SK-N-SH (cell line): ENCODE measurements around the gene FIGN. TPM values are rescaled to one million over a fixed set of nuclear protein-coding genes. Genes with fewer than 3 reads are reported as not detected.

Experiments
- CTCF ChIA-PET: fragments of 300-600, 350-600 bp; formaldehyde crosslinking; extraction: SDS; loops from one replicate; lab custom pipeline; 2021; lab: Yijun Ruan, JAX
- POLR2A ChIA-PET: fragments of 350-600 bp; sonication (Branson Sonifier 250); formaldehyde crosslinking; extraction: SDS; loops from one replicate; lab custom pipeline; 2020; ENCODE audit warnings: antibody characterized with exemption, inconsistent platforms; lab: Yijun Ruan, JAX
- DNase-seq: peaks from one replicate; pipeline ENCODE4 v3.0.0; 2012
- H2AFZ ChIP-seq: fragments of 200-600 bp; sonication (generic); 2 replicates; pipeline ENCODE4 v1.8.1; 2016; ENCODE audit warnings: antibody characterized with exemption, mild to moderate bottlenecking, low read depth
- H3F3A ChIP-seq: fragments of 200-600 bp; sonication (generic); replicated peaks from 2 replicates; pipeline ENCODE3; 2016; ENCODE audit warnings: antibody characterized with exemption, mild to moderate bottlenecking; ENCODE audit not compliant: insufficient read depth
- H3K27ac ChIP-seq, 2 experiments: fragments of 200-500 bp in 1 of 2; fragments of 200-600 bp in 1 of 2; sonication (Bioruptor generic) in 1 of 2; sonication (generic), shearing (Covaris generic) in 1 of 2; 2 replicates each; pipeline versions ENCODE4 v1.5.1 to v1.6.1; 2014 to 2016; ENCODE audit warnings: low read depth in 2 of 2, inconsistent platforms in 1 of 2, low read length in 1 of 2, mild to moderate bottlenecking in 1 of 2, mixed read lengths in 1 of 2
- H3K27me3 ChIP-seq: fragments of 200-600 bp; sonication (generic), shearing (Covaris generic); 2 replicates; pipeline ENCODE4 v1.6.1; 2016; ENCODE audit warnings: mixed run types; ENCODE audit not compliant: insufficient read depth
- H3K36me3 ChIP-seq, 2 experiments: fragments of 200-500 bp in 1 of 2; fragments of 200-600 bp in 1 of 2; sonication (Bioruptor generic) in 1 of 2; sonication (generic) in 1 of 2; replicated peaks in 1 of 2; 2 replicates each; pipeline versions ENCODE3 to v1.5.1; 2014 to 2016; ENCODE audit warnings: low read length in 1 of 2, mild to moderate bottlenecking in 1 of 2; ENCODE audit not compliant: insufficient read depth in 2 of 2, control insufficient read depth in 1 of 2
- H3K4me1 ChIP-seq, 2 experiments: fragments of 200-500 bp in 1 of 2; fragments of 200-600 bp in 1 of 2; sonication (Bioruptor generic) in 1 of 2; sonication (generic), shearing (Covaris generic) in 1 of 2; 2 replicates each; pipeline versions ENCODE4 v1.5.1 to v1.6.1; 2014 to 2016; ENCODE audit warnings: low read depth in 1 of 2, low read length in 1 of 2, mixed run types in 1 of 2; ENCODE audit not compliant: insufficient read depth in 2 of 2, control insufficient read depth in 1 of 2
- H3K4me2 ChIP-seq: fragments of 200-600 bp; sonication (generic), shearing (Covaris generic); 2 replicates; pipeline ENCODE4 v1.6.1; 2017; ENCODE audit warnings: mixed run types
- H3K4me3 ChIP-seq, 2 experiments: fragments of 200-500 bp in 1 of 2; fragments of 200-600 bp in 1 of 2; sonication (Bioruptor generic) in 1 of 2; sonication (generic), shearing (Covaris generic) in 1 of 2; 2 replicates each; pipeline versions ENCODE4 v1.5.1 to v1.8.1; 2014 to 2016; ENCODE audit warnings: low read depth in 2 of 2, inconsistent platforms in 1 of 2, low read length in 1 of 2, mild to moderate bottlenecking in 1 of 2, mixed read lengths in 1 of 2, moderate library complexity in 1 of 2
- H3K79me2 ChIP-seq: fragments of 200-600 bp; sonication (generic); 2 replicates; pipeline ENCODE4 v1.8.1; 2017; ENCODE audit warnings: mild to moderate bottlenecking; ENCODE audit not compliant: insufficient read depth
- H3K9ac ChIP-seq: fragments of 200-600 bp; sonication (generic); 2 replicates; pipeline ENCODE4 v1.6.1; 2017; ENCODE audit warnings: mixed run types
- H3K9me2 ChIP-seq: fragments of 200-600 bp; sonication (generic); 2 replicates; pipeline ENCODE4 v1.6.1; 2017; ENCODE audit warnings: mixed run types
- H3K9me3 ChIP-seq: fragments of 200-600 bp; sonication (generic); 2 replicates; pipeline ENCODE4 v1.6.1; 2017; ENCODE audit warnings: mixed run types, mild to moderate bottlenecking, moderate library complexity
- H4K20me1 ChIP-seq: fragments of 200-600 bp; sonication (generic); 2 replicates; pipeline ENCODE4 v1.6.1; 2017; ENCODE audit warnings: mild to moderate bottlenecking, mixed run types; ENCODE audit not compliant: insufficient read depth
- CHD2 ChIP-seq: fragments of 150-350 bp; IDR thresholded peaks from 2 replicates; pipeline ENCODE4 v1.6.1; 2018; ENCODE audit warnings: low read length; ENCODE audit not compliant: partially characterized antibody
- ELF1 ChIP-seq: IDR thresholded peaks from 2 replicates; pipeline ENCODE4 v1.4.0; 2012
- FOSL2 ChIP-seq: IDR thresholded peaks from 2 replicates; pipeline ENCODE4 v1.4.0; 2012; ENCODE audit warnings: low read depth, mild to moderate bottlenecking, moderate library complexity, borderline replicate concordance
- GABPA ChIP-seq: IDR thresholded peaks from 2 replicates; pipeline ENCODE4 v1.4.0; 2012; ENCODE audit warnings: low read depth, mild to moderate bottlenecking
- GATA2 ChIP-seq: sonication (generic); formaldehyde crosslinking; IDR thresholded peaks from 2 replicates; pipeline ENCODE4 v1.5.0; 2020; ENCODE audit warnings: mild to moderate bottlenecking, missing genetic modification reagents
- JUND ChIP-seq: IDR thresholded peaks from 2 replicates; pipeline ENCODE4 v1.4.0; 2012
- MEF2A ChIP-seq: IDR thresholded peaks from 2 replicates; pipeline ENCODE4 v1.4.0; 2012; ENCODE audit warnings: low read depth, borderline replicate concordance
- MXI1 ChIP-seq: IDR thresholded peaks from 2 replicates; pipeline ENCODE4 v1.6.1; 2012; ENCODE audit warnings: mild to moderate bottlenecking, low read depth, low read length, improper control_type of control experiment
- RFX5 ChIP-seq: IDR thresholded peaks from 2 replicates; pipeline ENCODE4 v1.6.1; 2012; ENCODE audit warnings: mild to moderate bottlenecking, improper control_type of control experiment, low read length
- RXRA ChIP-seq: IDR thresholded peaks from 2 replicates; pipeline ENCODE4 v1.4.0; 2012; ENCODE audit warnings: low read depth, mild to moderate bottlenecking, borderline replicate concordance
- SMC3 ChIP-seq: IDR thresholded peaks from 2 replicates; pipeline ENCODE4 v1.6.1; 2012; ENCODE audit warnings: low read depth, low read length, improper control_type of control experiment
- TEAD4 ChIP-seq: IDR thresholded peaks from 2 replicates; pipeline ENCODE4 v1.4.0; 2012; ENCODE audit warnings: mild to moderate bottlenecking, borderline replicate concordance; ENCODE audit not compliant: insufficient read depth
- WGBS: methylation state at CpG from one replicate; pipeline ENCODE4 v1.1.6; 2017; ENCODE audit warnings: low lambda C conversion rate; 5-methylcytosine and 5-hydroxymethylcytosine counted together
- polyA plus RNA-seq, 3 experiments: library from polyadenylated mRNA; depleted of rRNA; stranded (reverse); fragments of >200 nt; gene quantifications; 2 replicates each; pipeline ENCODE4 v1.2.3, GENCODE V29; 2012
- TF ChIP-seq, protein P1 (sequence below): fragments of 200-600 bp; sonication (generic); IDR thresholded peaks from 2 replicates; pipeline ENCODE4 v1.6.1; 2017; ENCODE audit warnings: antibody characterized with exemption, mild to moderate bottlenecking, moderate library complexity
- TF ChIP-seq, protein P2 (sequence below): fragments of 150-350 bp; IDR thresholded peaks from 2 replicates; pipeline ENCODE4 v1.6.1; 2016; ENCODE audit warnings: mild to moderate bottlenecking, low read depth, low read length

Gene FIGN
- polyA plus RNA-seq, 1 of the 3 experiments (the other 2 are of a cell fraction), result 0.74 TPM

DNA sequence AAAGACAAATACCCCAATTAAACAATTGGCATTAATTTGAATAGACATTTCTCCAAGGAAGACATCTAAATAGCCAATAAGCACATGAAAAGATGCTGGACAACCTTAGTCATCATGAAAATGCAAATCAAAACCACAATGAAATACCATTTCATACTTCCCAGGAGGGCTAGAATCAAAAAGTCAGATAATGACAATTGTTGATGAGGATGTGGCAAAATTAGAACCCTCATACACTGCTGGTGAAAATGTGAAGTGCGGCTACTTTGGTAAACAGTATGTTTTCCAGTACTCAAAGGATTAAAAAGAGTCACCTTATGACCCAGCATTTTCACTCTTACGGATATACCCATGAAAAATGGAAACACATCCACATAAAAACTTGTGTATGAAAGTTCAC lies 91.6 kb downstream of the FIGN start:
- H3K79me2 ChIP-seq, result no peaks in the 10 kb centered on the region; the same call in 1 of the 2 replicates
- TF ChIP-seq, protein P1, sequence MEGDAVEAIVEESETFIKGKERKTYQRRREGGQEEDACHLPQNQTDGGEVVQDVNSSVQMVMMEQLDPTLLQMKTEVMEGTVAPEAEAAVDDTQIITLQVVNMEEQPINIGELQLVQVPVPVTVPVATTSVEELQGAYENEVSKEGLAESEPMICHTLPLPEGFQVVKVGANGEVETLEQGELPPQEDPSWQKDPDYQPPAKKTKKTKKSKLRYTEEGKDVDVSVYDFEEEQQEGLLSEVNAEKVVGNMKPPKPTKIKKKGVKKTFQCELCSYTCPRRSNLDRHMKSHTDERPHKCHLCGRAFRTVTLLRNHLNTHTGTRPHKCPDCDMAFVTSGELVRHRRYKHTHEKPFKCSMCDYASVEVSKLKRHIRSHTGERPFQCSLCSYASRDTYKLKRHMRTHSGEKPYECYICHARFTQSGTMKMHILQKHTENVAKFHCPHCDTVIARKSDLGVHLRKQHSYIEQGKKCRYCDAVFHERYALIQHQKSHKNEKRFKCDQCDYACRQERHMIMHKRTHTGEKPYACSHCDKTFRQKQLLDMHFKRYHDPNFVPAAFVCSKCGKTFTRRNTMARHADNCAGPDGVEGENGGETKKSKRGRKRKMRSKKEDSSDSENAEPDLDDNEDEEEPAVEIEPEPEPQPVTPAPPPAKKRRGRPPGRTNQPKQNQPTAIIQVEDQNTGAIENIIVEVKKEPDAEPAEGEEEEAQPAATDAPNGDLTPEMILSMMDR, result peak; percentile 23; the same call in 1 of the 2 replicates
- TF ChIP-seq JUND, result no peak
- H3K4me2 ChIP-seq, result no peak overlapping the region
- H4K20me1 ChIP-seq, result no peaks in the 10 kb centered on the region
- H3K9ac ChIP-seq, result no peak overlapping the region
- no peak overlapping the region for H2AFZ ChIP-seq
- H3K27me3 ChIP-seq, result no peaks in the 10 kb centered on the region
- no peak overlapping the region for H3K4me3 ChIP-seq
- CTCF ChIA-PET, result interaction anchor here (0.8 to 3.2 kb wide), 4 partner anchors 9 to 29 kb away, joined by 3 to 16 read pairs (median 3); no protein-coding TSS in a partner anchor
- H3K27ac ChIP-seq, result no peak overlapping the region
- WGBS, result 98% methylated on average over 2 of the region's 2 CpGs
- POLR2A ChIA-PET, result no interaction called here
- no peaks in the 10 kb centered on the region for H3K9me3 ChIP-seq
- no peaks in the 10 kb centered on the region for H3K36me3 ChIP-seq
- no peak for DNase-seq
- H3K9me2 ChIP-seq, result no peaks in the 10 kb centered on the region
- H3F3A ChIP-seq, result no peaks in the 10 kb centered on the region
- peaks cover 0 to 12% of the 10 kb centered on the region in 2 experiments; a peak in 2 of 4 replicates for H3K4me1 ChIP-seq

DNA sequence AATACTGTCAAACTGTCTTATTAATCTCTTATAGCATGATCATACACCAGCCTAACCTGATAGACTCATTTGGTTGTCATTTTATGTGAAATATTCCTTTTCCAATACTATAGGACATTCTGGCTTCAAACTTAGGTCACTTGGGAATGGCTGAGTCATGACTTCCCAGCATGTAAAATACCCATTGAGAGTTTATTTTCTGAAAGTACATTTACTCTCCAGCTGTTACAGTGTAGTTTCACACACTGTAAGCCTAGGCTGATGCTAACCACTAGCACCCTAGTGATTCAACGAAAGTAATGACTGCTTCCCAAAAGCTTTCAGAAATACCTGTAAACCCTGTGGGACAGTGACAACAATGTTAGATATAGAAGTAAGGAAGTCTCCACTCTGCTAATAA lies 93.8 kb downstream of the FIGN start:
- Histone ChIP-seq H3K79me2 (no peaks in the 10 kb centered on the region; the same call in 1 of the 2 replicates), H2AFZ (no peak overlapping the region), H3K36me3 (no peaks in the 10 kb centered on the region), H3K4me3 (no peak overlapping the region), H3K4me1 (peaks cover 0 to 11% of the 10 kb centered on the region in 2 experiments; a peak in 2 of 4 replicates), H3K27ac (no peak overlapping the region), H3K27me3 (no peaks in the 10 kb centered on the region), H3K9me2 (no peaks in the 10 kb centered on the region)
- CTCF ChIA-PET, result no interaction called here
- no peak for DNase-seq
- TF ChIP-seq MEF2A, result no peak
- TF ChIP-seq ELF1, result no peak
- no peak for TF ChIP-seq CHD2
- no peak for TF ChIP-seq FOSL2
- TF ChIP-seq JUND, result no peak
- no peak for TF ChIP-seq MXI1
- TF ChIP-seq RFX5, result no peak
- TF ChIP-seq TEAD4, result no peak
- TF ChIP-seq SMC3, result no peak
- TF ChIP-seq, protein P2, sequence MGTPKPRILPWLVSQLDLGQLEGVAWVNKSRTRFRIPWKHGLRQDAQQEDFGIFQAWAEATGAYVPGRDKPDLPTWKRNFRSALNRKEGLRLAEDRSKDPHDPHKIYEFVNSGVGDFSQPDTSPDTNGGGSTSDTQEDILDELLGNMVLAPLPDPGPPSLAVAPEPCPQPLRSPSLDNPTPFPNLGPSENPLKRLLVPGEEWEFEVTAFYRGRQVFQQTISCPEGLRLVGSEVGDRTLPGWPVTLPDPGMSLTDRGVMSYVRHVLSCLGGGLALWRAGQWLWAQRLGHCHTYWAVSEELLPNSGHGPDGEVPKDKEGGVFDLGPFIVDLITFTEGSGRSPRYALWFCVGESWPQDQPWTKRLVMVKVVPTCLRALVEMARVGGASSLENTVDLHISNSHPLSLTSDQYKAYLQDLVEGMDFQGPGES, result no peak
- no peak for TF ChIP-seq GATA2 (CRISPR knock-in tag)
- TF ChIP-seq, protein P1, result no peak
- TF ChIP-seq GABPA, result no peak
- no peak for TF ChIP-seq RXRA
- TF ChIP-seq, all 33 proteins: peak for 0
- Histone ChIP-seq H3F3A (no peaks in the 10 kb centered on the region), H3K4me2 (no peak overlapping the region), H4K20me1 (no peaks in the 10 kb centered on the region), H3K9me3 (no peaks in the 10 kb centered on the region), H3K9ac (no peak overlapping the region)
- 75% methylated on average over 1 of the region's 1 CpG for WGBS
- POLR2A ChIA-PET, result no interaction called here
